H1 (cell line): ENCODE measurements around the gene FLCN. TPM values are rescaled to one million over a fixed set of nuclear protein-coding genes. Genes with fewer than 3 reads are reported as not detected.

Experiments
- ATF2 ChIP-seq: IDR thresholded peaks from 2 replicates; pipeline ENCODE4 v1.6.1; 2012; ENCODE audit warnings: low read length, inconsistent platforms
- ATF3 ChIP-seq: IDR thresholded peaks from 2 replicates; pipeline ENCODE4 v1.6.1; 2011; ENCODE audit warnings: low read depth, mild to moderate bottlenecking, low read length; ENCODE audit not compliant: insufficient read depth
- CHD7 ChIP-seq: fragments of 300-600 bp; sonication (generic); IDR thresholded peaks from 2 replicates; pipeline ENCODE4 v1.7.1; 2012; ENCODE audit warnings: low read length, moderate library complexity, mild to moderate bottlenecking, inconsistent platforms; ENCODE audit not compliant: insufficient replicate concordance
- HDAC2 ChIP-seq, 2 experiments: fragments of 300-600 bp in 1 of 2; sonication (generic) in 1 of 2; IDR thresholded peaks; 2 replicates each; pipeline ENCODE4 v1.6.1; 2011 to 2012; ENCODE audit warnings: low read depth in 2 of 2, low read length in 2 of 2, mild to moderate bottlenecking in 2 of 2, moderate library complexity in 2 of 2, borderline replicate concordance in 1 of 2, inconsistent platforms in 1 of 2
- POLR2AphosphoS5 ChIP-seq: IDR thresholded peaks from 2 replicates; pipeline ENCODE4 v1.6.1; 2011; ENCODE audit warnings: low read depth, low read length
- polyA plus RNA-seq, 7 experiments: library from polyadenylated mRNA; depleted of rRNA in 3 of 7; stranded (reverse) in 5 of 7; unstranded in 2 of 7; fragments of >200 nt in 5 of 7; fragments of 200-250 nt in 2 of 7; gene quantifications; 1 replicate in 5 of 7; 2 replicates in 1 of 7; 4 replicates in 1 of 7; pipeline versions ENCODE4 v1.2.1 to v1.2.3, GENCODE V29; 2011 to 2013; ENCODE audit warnings: missing spikeins in 2 of 7, mixed read lengths in 2 of 7
- total RNA-seq: library from RNA; stranded (reverse); fragmentation: NEBNext Ultra II Directional; extraction: Animal tissue kit (Norgen Biotek cat#: 25700); gene quantifications from 2 replicates; pipeline ENCODE4 v1.2.1, GENCODE V29; 2021

FLCN gene
- total and polyA plus RNA-seq, 2 of the 8 experiments (the other 6 are each of a cell fraction or from before 2014, with no cell fraction given) = 15.6 to 34.6 TPM

GRCh38 chr17:17280613-17281549 is 43.9 kb upstream of the FLCN start, which contains the start of gene COPS3 (continued):
- no peak for TF ChIP-seq CHD7
- TF ChIP-seq POLR2AphosphoS5 = peak; percentile 89; the same call in 1 of the 2 replicates
- peak in 1 of 2 experiments; percentile 70; a peak in 1 of 4 replicates for TF ChIP-seq HDAC2 (IDR thresholded peaks at IDR 0.05; ENCODE audit: borderline replicate concordance in 1 of 2, low read depth in 2 of 2, low read length in 2 of 2)
- TF ChIP-seq ATF3 = no peak
- no peak for TF ChIP-seq ATF2
